Tongue (tissue), 2 donors: ENCODE data around the gene NT5DC2. TPM values are rescaled to one million over a fixed set of nuclear protein-coding genes. Genes with fewer than 3 reads are reported as not detected.
"Not testable (repeated sequence)": the region's sequence is repeated elsewhere in the genome, so short reads cannot be mapped to it uniquely, and the experiment has no call there.

Source experiments
- DNase-seq: peaks from one replicate; pipeline ENCODE4 v3.0.0-alpha.2; 2015
- total RNA-seq: library from RNA; depleted of rRNA; stranded (reverse); fragments of >200 nt; gene quantifications from one replicate; pipeline ENCODE4 v1.2.3, GENCODE V29; 2014

Gene NT5DC2
- total RNA-seq, 1 donor from 2014 or later = 46.8 TPM

DNA sequence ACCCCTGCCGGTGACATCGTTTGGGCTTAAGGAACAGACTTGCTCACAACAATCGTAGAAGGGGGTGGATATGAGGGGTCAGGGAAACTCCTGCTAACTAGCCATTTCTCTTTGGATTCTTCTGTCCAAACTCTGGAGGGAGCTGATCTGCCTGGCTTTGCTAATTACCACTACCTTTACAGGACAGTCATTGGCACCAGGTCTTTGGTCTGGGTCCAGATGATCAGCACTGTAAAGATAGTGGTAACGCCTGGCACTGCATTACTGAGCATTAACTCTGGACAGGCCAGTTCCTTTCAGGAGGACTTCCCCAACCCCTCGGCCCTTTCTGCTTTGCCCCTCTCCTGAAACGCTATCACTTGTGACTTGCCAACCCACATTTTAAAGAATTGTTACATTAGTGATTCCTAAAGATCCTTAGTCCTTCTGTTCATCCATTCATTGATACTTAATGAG is 3.5 kb upstream of the NT5DC2 start:
- no peak for DNase-seq

DNA sequence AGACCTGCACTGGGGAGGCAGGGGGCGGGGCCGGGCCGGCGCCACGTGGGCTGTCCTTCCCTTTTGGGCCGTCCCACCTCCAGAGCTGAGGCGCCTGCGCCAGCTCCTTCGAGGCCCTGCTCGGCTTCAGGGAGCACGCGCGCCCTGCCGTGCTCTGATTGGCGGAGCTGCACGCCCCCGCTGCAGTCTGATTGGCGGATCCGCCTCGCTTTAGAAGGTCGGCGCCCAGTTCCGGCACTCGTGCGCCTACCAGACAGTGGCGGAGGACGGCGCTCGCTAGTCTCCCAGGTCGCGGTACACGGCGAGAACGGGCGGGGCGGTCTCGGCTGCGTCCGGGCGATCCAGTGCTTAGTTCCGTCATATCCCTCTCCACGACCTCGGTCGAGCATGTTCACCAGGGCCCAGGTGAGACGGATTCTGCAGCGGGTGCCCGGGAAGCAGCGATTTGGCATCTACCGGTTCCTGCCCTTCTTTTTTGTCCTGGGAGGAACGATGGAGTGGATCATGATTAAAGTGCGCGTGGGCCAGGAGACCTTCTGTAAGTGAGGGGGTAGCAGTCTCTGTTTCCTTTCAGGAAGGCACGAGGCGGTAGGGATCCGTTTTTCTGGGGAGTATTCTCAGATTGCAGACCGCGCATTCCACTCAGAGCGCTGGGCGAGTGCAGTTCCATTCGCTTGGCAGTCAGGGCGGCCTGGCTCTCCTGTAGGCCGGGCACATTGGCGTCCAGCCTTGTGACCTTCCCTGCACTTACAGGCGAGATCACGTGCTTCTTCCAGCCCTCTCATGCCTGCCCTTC is 2.9 kb upstream of the NT5DC2 start, which contains the start of gene UQCC5:
TSS of gene UQCC5 (plus strand) at position 237 of the 796 bp plus-strand sequence. CDS start at position 388, 151 bp downstream.
- DNase-seq = peak; percentile 99

DNA sequence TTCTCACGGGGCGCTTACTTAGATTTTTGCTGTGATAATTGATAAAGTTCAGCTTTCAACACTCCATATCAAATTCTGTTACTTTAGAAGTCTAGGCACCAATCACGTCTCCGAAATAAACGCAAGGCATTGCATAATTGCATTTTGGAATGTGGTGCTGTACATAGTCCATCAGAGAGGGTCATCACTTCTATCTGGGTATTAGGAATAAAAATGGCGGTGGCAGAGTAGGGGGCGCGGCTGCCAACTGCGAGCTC is 2.4 kb upstream of the NT5DC2 start:
- DNase-seq = no peak

DNA sequence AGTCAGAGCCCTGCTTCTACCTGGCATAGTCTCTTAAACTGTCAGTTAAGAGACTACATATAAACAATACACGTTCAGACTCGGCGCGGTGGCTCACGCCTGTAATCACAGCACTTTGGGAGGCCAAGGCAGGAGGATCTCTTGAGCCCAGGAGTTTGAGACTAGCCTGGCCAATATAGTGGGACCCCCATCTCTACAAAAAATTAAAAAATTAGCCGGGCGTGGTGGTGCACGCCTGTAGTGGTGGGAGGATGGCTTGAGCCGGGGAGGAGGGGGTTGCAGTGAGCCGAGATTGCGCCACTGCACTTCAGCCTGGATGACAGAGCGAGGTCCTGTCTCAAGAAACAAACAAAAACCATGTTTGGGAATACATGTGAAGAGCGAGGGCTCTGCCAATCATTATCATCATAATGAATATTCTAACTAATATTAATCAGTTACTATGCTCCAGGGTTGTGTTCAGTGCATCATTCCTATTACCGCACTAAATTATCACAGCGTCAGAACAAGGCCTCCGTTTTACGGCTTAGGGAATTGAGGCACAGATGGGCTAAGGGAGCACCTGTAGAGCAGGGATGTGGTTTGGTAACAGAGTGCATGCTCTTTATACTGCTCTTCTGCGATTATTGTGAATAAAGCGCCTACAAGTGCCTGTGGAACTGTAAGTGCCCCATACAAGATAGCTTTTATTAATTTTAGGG is 1.9 kb upstream of the NT5DC2 start:
- no peak for DNase-seq

DNA sequence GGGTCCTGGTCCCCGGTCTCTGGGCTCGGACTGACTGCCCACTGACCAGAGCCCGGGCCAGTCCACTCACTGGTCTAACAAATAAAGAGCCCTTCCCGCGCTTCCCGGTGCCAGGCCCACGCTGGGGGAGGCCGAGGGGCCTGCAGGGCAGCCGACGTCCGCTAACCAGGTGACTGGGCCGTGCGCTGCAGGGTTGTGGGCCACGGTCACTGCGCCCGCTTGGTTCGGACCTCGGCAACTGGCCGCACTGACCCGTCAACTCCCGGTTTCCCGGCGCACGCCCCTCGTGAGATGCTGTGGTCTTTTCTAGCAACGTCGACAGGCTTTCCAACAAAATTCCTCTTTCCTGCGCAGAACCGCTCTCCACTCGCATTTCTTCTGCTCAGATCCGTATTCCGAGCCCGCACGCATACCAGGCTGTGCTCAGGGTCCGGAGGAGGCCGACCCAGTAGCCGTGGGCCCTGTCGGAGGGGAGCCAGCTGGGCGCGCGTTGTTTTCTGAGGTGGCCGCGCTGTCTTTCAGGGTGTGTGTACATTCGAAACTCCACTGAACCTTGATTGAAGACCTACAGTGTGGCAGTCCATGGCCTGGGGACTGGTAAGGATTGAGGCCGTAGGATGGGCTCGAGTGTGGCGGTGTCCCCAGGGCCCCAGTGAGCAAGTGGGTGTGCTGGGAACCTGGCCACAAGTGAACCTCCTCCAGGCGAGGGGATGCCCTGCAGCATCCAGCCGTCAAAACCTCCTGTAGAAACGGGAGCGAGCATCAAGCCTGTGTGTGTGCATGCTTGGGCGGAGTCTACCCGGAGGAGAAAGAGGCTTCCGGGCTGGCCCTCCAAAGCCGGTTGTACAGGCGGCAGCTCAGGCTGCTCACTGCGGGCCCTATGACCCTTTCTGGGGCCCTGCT is 875 bp upstream of the NT5DC2 start:
- DNase-seq = peak; percentile 56

DNA sequence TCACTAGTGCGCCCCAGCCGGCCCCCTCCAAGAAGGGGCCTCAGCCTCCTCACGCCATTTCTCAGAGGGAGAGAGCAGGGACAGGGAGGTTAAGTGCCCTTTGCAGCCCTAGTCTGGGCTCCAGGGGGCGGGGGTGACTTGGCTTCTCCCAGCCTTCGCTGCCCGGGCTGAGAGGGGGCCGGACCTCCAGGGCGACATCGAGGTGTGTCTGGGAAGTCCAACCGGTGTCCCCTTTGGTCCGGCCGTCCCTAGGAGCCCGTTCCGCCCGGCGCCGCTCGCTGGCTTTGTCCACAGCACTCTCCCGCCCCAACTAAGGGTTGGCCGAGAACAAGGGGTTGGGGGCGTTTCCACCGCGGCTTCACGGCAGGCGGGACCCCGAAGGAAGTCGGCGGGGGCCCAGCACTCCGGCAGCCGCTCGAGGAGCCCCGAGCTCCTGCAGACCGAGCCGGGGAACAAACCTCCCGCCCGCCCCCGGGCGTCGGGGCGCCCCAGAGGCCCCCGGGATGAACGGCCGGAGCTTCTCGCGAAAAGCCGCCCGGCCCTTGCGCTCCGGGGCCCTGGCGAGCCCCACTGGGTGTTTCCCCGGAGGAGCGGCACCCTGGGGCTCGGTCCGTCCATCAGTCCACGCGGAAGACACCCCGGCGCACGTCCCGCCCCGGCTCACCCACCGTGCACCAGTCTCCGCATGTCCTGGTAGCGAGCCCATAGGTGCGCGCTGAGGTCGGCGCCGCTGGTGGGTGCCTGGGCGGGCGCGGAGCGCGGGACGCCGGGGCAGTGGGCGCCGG is 627 bp downstream of the NT5DC2 start:
- DNase-seq = peak; percentile 43

DNA sequence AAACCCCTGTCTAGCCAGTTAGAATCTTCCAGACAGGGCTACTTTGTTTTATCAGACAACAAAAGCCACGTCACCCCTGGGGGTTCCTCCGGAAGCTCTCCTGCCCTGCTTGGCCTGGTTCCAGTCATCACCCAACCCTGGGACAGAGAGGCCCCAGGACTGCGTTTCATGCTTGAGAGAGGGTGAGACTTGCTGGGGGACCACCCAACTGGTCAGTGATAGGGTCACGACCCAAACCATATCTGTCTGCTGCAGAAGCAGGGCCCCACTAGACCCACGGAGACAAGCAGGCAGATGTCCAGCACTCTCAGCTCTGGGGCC is 1.2 kb downstream of the NT5DC2 start:
- no peak for DNase-seq

DNA sequence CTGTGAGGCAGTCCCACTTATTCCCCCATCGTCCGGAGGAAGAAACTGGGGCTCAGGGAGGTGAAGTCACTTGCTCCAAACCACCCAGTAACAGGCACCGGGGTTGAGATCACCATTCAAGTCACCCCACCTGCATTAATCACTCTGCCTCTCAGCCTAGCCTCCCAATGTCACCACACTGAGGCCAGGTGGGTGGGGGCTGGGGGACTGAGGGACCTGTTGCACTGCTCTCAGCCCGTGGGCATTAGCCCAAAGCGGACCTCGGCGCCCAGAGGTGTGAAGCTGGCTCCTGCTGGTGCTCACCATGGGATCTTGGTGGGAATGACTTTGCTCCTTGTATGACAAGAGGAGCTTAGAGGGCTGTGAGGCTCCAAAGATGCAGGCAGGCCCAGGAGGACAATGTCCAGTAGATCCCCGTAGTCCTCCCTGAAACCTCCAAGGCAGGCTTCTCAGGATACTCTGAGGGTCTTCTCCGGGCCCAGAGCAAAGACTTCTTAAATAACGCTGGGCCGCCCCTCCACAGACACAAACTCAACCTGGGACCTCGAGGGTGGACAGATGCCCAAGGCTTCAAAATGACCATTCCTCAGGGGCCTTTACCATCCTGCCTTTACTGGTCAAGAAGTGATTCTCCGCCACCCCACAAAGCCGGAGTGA is 1.7 kb downstream of the NT5DC2 start:
- DNase-seq = no peak

DNA sequence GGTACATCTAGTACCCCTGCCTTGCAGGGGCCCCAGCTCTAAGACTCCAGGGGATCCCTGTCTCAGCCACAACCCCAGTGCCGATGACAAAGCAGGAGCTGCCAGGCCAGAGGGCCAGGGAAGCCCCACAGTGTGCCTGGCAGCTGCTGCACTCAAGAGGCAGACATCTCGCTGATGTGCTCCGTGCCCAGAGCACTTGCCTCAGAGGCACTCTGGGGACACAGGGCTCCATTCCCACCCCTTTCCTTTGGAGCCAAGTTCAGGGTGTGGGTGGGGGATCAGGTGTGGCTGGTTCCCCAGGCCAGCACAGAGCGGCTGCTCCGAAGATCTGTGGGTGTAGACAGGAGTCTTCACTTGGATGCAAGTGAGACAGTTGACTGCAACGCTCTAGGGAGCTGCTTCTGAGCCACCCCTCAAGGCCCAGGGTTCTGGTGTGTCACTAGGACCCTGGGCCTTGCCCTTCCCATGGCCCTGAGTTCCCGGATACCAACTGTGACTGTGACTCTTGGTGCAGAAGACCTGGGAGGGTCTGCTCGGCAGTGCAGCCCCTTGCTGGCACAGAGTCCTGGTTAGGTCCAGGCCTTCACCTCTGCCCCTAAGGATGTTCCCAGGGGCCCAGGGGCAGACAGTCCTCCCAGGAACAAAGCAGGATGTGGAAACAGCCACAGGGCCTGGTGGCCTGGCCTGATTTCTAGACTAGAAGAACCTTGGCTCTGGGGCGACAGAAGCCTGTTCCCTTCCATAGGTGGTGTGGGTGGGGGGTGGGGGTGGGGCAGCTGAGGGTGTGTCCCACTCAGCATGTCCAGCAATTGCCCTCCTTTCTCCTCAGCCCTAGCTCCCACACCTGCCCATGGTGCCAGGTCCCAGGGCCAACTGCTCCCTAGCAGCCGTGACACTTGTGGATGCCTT is 2.5 kb downstream of the NT5DC2 start:
- no peak for DNase-seq

DNA sequence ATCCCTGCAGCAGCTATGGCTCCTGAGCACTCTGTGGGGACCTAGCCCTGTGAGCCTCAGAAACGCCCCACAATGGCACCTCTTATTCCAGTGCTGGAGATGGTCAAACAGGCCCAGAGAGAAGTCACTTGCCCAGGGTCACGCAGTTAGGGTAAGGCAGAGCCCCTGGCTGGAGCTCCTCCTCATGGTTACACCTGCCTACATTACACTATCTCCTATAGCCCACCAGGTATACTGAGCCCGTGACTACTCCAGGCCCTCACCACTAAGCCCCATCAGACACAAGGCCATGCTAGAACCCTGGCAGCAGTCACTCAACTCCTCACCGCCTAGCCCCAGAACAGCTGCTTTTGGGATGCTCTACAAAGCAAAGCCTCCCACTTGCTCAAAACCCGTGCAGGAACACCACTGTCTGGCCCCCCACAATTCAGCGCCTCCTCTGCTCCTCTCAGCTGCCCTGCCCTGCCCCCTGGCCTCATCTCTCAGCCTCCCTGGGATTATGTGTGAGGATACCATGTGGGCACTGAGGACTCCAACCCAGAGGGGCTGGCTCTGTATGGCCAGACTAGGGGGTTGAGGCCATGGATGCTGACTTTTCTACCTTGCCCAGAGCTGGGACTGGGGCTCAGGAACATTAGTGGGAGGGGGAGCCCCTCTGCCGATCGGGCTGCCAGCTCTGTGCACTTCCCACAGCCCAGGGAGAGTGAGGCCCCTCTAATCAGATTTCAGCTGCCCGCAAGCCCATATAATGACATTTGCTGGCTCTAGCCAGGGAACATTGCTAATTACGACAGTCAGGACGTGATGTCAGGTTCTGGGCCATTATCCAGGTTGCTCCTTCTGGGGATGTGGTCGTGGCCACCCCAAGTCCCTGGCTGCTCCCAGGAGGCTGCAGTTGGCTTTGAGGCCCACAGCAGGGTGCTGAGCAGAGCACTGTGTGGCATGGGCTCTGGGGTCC is 4.0 kb downstream of the NT5DC2 start:
- no peak for DNase-seq

DNA sequence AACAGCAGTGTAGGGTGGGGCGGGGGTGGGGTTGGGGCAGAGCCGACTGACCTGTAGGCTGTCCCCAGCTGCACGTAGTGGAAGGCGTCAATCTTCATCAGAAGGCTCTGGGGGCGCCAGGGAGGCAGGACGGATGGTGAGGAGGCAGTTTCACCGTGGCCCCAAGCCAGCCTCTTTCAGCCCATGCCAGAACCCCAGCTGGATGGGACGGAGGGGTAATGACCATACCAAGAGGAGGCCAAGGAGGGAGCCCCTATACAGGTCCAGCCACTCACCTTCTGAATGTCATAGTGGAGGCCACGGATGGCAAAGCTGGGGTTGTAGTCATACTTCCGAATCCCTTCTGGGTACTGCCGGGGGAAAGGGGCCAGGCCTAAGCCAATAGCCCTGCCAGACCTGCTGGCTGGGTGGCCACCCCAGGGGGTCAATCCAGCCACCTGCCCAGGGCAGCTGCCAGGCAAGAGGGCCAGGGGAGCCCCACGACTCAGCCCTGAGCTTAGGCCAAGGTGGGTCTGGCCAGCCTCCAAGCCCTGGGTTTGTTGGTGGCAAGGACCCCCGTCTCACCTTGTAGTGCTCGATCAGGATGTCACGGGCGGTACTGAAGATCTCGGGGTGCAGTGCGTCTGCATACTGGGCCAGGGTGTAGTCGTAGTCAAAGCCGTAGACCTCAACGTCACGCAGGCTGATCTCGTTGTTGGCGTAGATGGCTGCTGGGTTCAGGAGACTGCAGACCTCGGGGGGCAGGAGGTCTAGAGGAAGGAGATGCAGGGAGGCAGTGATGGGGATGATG is 4.9 kb downstream of the NT5DC2 start:
- DNase-seq = no peak

DNA sequence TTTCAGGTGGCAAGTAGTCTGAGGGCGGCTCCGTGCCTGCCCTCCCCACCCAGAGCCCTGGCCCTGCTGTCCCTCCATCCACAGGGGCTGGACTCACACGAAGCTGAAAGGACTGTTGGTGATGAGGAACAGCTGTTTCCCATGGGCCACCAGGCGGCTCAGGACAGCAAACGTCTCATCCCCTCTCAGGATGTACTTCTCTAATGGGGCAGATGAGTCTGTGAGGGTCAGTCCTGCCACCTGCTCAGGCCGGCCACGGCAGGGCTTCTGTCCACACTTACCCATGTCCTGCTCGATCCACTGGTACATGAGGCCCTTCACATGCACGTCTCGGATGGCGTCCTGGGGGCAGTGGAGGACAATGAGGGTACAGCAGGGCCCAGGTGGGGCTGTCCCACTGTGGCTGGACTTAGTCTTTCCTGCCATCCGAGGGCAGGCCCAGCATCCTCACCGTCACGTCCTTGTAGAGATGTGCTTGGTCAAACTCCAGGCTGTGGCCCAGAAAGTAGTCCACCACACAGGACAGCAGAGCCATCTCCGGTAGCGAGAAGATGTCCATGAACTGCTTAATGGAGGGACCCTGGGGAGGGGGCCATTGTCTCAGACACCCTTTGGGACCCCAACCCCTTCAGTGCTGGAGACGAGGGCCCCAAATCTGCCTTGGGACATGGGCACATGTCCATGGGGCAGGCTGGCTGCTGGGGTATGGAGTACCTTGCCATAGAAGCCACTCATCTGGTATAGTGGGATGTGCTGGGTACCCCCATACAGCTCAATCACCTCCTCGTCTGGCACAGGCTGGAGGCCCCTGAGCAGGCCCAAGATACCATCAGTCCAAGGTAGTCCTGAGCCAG is 5.7 kb downstream of the NT5DC2 start:
- no peak for DNase-seq

DNA sequence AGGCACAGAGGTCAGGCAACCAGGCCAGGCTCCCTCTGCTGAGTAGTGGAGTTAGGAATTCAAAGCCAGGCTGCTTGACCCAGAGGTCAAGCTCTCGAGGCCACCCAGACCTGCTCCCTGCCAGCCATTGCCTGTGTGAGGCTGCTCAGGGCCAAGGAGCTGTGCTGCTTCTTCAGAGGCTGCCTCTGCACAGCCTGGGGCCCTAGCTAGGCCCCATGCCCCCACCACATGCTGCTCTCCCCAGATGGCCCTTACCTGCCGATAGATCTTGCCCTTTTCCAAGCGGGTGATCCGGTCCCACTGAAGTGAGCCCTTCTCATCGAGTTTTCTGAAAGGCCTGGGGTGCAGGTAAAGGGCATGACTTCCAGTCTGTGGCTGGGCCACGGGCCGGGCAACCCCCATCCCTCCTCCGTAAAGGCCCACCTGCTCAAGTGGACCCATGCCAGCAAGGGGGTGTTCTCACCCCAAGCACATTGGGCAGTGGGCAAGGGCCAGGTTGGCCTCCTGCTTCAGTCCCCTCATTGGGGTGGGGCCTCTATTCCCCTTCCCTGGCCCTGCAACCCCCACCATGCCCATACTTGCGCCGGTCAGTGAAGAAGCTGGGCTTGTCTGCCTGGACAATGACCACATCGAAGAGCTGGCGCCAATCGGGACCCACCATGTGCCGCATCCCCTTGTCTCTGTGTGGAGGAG is 6.5 kb downstream of the NT5DC2 start:
- no peak for DNase-seq

DNA sequence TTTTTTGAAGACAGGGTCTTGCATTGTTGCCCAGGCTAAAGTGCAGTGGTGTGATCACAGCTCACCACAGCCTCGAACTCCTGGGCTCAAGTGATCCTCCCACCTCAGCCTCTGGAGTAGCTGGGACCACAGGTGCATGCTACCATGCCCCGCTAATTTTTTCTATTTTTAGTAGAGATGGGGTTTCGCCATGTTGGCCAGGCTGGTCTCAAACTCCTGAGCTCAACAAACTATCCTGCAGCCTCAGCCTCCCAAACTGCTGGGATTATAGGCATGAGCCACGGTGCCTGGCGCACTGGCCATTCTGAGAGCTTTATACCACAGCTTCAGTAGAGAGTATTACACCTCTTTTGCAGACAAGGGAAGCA is 7.0 kb downstream of the NT5DC2 start:
- not testable (repeated sequence) for DNase-seq

DNA sequence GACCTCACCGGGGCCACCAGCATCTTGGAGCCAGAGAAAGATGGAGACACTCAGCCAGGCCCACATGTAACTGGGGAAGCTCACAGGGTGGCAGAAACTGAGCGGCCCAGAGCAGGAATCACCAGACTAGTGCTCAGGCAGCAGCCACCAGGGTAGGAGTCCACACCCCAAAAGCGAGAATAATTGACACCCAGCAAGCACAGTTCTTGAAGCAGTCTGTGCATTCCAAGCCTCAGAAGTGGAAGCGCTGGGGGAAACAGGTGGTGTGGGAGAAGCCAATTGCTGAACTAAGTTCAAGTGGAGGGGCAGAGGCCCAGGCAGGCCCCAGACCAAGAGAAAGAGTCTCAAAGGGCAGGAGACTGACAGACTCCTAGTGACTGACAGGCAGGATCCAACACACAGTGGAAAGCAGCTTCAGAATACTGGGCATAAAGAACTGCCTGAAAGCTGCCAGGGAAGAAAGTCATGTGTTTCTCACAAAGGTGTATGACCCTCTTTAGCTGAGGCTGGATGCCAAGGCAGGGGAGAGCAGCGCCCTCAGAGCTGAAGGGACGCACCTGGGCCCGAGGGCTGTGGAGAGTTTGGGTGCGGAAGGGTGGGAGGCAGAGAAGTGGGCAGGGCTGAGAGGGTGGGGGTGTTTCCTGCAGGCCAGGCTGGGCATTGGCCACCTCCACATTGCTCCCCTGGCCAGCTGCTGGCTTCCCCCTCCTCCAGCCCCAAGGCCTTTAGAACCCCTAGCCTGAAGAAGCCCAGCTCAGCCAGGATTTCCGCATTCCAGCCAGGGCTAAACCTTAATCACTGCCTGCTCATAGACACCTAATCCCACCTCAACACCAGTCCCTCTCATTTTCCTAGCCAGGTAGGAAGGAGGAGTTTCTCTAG is 7.7 kb downstream of the NT5DC2 start:
- no peak for DNase-seq
